IPS-NIHi7 (cell line): ENCODE data around the gene KSR2.

Experiments
- DNase-seq: peaks from one replicate; pipeline ENCODE4 v3.0.0; 2012; ENCODE audit warnings: mixed read lengths; ENCODE audit errors: extremely low spot score

Gene KSR2

GRCh38 chr12:117692512-117692911, 276.3 kb downstream of the KSR2 start:
- DNase-seq: no peak

- DNase-seq: no peak
These were observed 278.9 kb downstream of the KSR2 start for GRCh38 chr12:117689857-117690256.

DNA sequence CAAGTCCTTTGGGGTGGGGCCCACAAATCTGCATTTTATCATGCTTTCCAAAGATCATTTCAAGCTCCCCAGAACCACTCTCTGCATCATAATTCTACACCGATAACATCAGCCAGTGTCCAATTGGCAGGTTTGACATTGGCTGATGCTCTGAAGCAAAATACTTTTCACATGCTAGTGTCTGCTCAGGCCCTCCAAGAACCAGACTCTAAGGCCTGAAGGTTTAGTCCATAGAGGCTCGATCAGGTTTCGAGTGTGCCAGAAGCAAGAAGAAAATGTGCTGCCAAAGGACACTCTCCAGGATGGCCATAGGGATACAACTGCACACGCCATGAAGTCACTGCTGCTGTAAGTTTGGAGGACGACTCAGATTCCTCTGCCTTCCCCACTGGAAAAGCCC, 280.3 kb downstream of the KSR2 start:
- no peak for DNase-seq

DNA sequence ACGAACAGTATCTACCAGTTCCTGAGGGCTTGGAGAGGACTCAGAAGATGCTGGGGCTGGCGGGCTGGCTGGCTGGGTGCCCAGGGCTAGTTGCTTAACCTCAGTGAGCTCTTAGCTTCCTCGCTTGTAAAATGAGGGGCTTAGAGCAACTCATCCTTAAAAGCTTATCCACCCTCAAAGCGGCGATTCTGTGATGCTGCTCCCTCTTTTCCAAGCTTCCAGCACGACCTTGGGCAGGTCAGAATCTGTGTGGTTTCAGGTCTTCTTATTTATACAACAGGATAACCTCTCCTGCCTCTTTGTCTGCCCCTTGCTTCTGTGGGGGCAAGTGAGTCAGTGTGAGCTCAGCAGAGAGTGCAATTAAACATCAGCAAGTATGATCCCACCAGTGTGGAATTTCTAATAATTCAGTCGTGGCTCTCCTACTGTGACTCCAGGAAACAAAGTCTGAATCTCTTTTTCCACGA, 281.8 kb downstream of the KSR2 start:
- DNase-seq: no peak

- no peak for DNase-seq
These were observed 282.6 kb downstream of the KSR2 start for GRCh38 chr12:117686210-117686609.

- DNase-seq: peak; percentile 96
These were observed 283.5 kb downstream of the KSR2 start for GRCh38 chr12:117685110-117685926.

DNA sequence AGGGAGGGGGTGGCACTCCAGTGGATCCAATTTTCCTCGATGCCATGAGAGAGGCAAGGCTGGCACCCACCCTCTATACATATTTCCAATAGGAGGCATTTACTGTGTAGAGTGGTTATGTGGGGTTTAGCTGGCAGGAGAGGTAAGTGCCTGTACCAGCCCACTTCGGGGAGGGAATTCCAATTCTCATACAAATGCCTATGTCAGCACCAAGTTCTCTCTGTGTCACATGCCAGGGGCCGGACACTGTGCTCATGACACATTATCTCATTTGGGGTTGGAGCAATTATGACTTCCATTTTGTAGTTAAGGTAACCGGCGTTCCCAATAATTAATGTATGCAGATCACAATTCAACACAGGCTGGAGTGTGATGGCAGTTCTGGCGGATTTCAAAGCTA, 284.3 kb downstream of the KSR2 start:
- DNase-seq: no peak

- no peak for DNase-seq
These were observed 288.5 kb downstream of the KSR2 start for GRCh38 chr12:117680312-117680711.

GRCh38 chr12:117679776-117680175, 289.0 kb downstream of the KSR2 start:
- no peak for DNase-seq

DNA sequence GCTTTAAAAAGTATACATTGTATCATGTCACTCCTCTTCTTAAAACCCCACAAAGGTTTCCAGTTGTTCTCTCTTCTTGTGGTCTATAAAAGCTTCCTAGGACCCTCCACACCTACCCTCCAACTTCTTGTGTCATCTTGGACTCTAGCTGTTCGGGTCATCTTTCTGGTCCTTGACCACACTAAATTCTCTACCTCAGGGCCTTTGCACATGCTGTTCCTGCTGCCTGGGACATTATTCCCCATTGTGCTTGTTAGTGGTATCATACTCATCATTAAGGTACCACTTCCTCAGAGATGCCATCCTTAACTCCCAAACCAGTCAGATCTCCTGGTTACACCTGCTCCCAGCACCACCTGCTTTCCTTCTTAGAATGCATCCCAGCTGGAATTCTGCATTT, 294.0 kb downstream of the KSR2 start:
- DNase-seq: no peak

DNA sequence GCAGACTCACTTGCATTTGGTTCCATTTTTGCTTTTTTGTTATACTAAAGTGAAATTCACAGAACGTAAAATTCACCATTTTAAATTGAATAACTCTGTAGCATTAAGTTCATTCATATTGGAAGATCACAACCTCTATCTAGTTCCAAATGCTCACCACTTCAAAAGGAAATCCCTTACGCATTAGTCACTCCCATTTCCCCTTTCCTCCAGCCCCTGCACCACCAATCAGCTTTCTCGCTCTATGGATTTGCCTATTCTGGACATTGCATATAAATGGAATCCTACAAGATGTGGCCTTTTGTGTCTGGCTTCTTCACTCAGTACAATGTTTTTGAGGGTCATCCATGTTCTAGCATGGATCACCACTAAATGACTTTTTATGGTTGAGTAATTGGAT, 294.5 kb downstream of the KSR2 start:
- DNase-seq: no peak

GRCh38 chr12:117671734-117672133, 297.1 kb downstream of the KSR2 start:
- peak; percentile 91 for DNase-seq

GRCh38 chr12:117664169-117664568, 304.6 kb downstream of the KSR2 start:
- no peak for DNase-seq

DNA sequence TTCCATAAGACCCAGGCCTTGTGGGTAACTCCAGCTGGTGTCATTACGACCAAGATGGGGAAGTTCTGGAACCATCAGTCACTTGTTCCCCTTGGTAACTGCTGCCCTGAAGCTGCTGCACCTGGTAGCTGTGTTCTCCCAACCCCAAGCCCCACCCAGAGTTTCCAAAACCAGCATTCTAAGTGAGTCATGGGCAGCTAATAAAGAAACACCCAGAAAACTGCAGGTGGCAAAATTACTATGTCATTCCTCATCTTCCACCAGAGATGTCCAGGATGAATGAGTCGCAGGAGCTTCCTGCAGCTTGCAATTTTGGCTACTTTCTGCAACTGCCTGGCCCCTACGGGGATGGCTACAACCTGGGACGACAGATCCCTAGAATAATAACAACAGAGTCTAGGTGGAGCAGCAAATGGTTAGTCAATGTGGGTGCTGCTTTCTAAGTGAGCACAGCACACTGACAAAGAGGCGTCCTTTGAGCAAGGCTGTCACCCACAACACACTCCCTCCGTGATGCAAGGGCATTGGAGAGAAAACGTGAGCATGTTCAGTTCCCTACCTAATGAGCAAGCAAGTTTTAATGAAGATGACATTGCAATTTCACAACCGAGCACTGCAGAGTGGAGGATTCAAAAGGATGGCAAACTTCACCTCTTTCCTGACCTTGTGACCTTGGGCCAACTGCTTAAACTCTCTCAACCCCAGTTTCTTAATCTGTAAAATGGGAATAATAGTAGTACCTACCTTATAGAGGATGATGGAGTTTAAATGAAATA, 306.0 kb downstream of the KSR2 start:
- DNase-seq: no peak

- DNase-seq: no peak
These were observed 306.6 kb downstream of the KSR2 start for GRCh38 chr12:117662220-117662619.

- no peak for DNase-seq
These were observed 307.3 kb downstream of the KSR2 start for GRCh38 chr12:117661471-117661870.

DNA sequence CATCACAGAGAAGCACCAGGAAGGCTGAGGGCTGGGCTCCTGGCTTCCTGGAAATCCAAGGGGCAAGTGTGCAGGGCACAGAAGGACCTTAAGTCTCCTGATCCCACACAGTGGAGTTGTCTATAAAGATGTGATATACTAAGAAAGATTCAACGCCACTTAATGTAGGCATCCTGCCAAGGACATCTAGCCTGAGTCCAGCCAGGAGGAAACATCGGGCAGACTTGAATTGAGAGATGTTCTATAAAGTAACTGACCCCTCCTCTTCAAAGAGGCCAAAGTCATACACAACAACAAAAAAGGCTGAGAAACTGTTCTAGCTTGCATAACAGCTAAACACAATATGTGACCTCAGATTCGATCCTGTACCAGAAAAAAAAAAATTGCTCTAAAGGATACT, 307.9 kb downstream of the KSR2 start:
- DNase-seq: no peak

- no peak for DNase-seq
These were observed 310.6 kb downstream of the KSR2 start for GRCh38 chr12:117658226-117658625.

- DNase-seq: no peak
These were observed 319.0 kb downstream of the KSR2 start for GRCh38 chr12:117649796-117650195.

DNA sequence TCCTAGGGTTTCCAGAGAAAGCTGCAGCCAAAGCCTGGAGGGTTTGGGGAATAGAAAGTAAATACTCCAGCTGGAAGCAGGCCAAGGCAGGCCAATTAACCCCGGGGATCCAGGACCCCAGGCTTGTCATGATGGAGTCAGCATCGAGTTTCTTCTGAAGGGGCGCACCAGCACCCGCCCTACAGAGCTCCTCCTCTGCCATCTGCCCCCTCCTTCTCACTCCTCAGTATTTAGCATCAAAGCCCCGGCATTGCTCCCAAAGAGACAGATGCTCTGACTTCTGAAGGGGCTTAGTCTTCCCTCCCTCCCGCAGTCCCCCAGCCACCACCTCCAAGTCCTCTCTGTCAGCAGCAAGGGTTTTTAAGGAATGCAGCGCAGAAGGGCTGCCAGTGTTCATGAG, 322.3 kb downstream of the KSR2 start:
- DNase-seq: no peak

DNA sequence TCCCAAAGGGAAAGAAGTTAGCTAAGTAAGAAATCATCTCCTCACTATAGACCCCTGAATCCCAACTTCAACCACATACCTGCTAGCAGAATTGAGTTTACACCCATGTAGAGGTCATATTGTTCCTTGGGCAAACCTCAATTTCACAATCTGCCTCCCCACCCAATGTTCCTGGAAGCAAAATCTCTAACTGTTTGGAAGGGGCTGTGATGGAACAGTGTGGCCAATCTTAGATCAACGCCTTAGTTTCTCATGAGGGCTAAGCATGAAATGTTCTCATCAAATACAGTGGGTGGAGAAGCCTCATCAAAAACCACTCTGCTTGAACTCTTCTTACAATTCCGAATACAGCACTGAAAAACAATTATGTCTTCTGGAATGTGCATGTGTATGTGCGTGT, 323.3 kb downstream of the KSR2 start:
- DNase-seq: no peak

DNA sequence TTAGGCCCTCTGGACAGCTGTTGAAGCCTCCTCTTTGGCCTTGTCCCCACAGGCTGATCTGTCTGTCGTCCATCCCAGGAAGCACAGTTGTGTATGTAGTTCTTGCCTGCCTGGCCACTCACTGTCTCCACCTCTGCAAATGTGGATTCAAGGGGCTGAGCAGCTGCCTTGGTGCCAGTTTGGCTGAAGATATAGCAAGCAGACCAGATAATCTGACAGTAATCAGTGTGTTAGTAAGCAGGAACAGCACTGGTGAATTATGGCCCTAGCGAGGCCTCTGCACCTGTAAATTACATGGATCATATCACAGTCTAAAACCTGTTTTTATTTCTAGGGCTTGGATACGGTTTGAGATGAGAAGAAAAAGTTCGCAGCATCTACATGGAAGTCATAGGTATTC, 324.8 kb downstream of the KSR2 start:
- no peak for DNase-seq

GRCh38 chr12:117641885-117642284, 326.9 kb downstream of the KSR2 start:
- DNase-seq: no peak
